Glomerular endothelial cell (primary cell): ENCODE results near the gene DBX1. TPM values are rescaled to one million over a fixed set of nuclear protein-coding genes. Genes with fewer than 3 reads are reported as not detected.
"Not testable (repeated sequence)": the region's sequence is repeated elsewhere in the genome, so short reads cannot be mapped to it uniquely, and the experiment has no call there.

Source experiments
- DNase-seq: peaks from one replicate; pipeline ENCODE4 v3.0.0-alpha.2; 2011; ENCODE audit warnings: low read depth, low spot score; ENCODE audit errors: extremely low read depth
- total RNA-seq: library from RNA; depleted of rRNA; stranded (reverse); fragments of >200 nt; gene quantifications from 2 replicates; pipeline ENCODE4 v1.2.3, GENCODE V29; 2015

The DBX1 gene
- total RNA-seq, 1 donor from 2014 or later, result not detected

- DNase-seq, result no peak
Measured at GRCh38 chr11:20161923-20162744, 1.9 kb upstream of the DBX1 start.

DNA sequence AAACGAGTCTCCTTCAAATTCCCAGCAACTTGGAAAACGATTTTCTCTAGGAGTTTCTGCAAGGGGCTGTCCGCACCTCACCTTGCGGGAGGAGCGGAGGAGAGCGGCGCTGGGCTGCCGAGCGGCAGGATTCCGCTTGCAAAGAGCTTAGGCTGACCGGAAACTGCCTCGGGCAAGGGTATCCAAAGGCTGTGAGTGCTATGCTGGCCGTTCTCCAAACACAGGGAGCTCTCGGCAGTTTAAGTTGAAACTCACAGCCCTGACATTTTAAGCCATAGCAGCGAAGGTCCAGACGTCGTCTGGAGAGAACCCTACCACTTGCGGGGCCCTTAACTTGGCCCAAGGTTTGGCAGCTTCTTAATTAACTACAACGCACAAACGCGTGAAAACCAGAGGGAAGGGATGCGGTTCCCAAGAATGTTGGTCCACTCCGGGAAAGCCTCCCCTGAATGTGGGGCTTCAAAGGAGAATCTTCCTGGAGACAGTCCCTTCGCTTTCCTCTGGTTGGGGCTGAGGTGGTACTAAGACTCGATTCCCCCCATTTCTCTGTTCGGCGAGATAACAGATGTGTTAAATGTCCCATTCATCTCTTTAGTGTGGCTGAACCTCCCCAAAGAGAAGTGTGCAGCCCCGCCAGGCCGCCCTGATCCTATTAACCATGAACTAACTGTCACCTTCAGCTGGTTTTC, 1.1 kb upstream of the DBX1 start:
- DNase-seq, result no peak

DNA sequence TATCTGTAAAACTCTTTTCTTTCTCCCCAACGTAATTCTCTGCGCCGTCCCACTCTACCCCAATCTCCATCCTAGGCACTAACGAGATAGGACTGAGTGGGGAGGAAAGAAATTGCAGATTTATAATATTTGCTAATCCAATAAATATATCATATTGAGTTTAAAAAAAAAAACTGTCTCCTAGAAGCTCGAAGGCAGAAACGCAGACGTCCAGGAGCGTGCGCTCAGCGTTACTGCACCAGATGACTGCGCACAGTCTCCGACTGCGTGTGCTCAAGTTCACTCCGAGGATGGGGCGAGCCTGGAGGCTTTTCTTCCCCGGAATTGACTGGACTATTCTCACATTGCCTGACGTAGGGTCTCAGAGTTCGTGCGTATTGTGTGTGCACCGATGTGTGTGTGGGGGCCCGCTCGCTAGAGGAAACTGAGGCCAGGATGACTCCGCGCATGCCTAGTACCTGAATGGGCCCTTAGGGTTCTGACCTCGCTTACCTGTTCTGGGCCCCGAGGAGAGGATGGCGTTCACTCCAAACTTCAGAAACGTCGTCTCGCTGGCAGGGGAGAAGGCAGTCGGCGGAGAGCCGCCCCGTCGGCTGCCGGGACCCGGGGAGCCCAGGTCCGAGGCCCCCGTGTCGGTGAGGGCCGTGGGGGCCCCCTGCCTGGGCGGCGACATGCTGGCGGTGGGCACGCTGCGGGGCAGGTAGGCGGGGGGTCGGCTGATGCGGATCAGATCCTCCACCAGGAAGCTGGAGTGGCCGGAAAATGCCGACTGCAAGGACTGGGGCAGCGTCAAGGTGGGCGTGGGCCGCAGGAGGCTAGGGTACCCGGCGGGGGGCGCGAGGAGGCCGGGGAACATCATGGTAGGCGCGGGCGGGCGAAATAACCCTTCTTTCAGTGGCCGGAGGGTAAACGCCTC, 551 bp downstream of the DBX1 start:
- DNase-seq, result no peak

DNA sequence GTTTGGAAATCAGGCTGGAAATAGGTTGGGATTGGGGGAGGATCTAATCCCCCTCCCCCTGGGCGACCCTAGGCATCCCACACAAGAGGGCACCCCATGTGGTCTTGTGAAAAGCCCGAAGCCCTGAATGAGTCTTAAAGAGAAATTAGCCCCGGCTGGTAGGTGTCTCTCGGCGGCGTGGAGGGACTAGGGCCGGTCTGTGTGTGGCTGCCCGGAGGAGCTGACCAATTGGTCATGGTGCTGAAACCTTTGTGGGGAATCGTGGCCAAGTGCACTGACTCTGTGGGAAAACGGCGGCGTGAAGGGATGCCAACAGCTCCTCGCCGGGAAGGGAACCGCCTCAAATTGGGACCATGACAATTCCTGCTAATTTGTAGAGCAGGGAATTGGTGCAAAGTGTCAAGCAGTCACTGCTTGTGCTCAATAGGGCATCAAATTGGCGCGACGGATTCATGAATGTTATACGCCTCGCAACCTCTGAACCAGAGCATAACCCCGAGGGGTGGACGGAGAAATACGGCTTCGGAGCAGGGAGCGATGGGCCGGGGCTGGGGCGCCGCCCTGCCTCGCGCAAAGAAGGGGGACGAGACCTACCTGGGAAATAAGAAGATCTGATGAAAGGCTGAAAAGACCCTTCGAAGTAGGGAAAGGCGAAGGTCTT, 1.5 kb downstream of the DBX1 start:
- DNase-seq, result peak; percentile 27

DNA sequence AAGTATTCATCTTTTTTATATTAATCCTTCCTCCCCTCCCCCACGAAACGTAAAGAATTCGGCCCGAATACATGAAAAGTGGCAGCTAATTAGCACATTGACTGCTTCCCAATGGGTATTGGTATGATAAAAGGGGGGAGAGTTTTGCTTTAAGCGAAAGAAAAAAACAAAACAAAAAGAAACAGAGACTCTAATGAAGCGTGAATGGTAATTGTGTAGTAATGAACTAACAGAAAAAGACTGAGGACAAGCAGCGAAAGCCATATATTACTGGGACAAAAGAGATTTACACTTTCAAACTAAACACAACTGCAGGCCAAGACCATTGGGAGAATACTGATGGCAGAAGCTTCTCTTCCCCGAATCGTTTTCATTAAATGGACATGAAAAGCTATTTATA, 2.5 kb downstream of the DBX1 start:
- DNase-seq, result no peak

DNA sequence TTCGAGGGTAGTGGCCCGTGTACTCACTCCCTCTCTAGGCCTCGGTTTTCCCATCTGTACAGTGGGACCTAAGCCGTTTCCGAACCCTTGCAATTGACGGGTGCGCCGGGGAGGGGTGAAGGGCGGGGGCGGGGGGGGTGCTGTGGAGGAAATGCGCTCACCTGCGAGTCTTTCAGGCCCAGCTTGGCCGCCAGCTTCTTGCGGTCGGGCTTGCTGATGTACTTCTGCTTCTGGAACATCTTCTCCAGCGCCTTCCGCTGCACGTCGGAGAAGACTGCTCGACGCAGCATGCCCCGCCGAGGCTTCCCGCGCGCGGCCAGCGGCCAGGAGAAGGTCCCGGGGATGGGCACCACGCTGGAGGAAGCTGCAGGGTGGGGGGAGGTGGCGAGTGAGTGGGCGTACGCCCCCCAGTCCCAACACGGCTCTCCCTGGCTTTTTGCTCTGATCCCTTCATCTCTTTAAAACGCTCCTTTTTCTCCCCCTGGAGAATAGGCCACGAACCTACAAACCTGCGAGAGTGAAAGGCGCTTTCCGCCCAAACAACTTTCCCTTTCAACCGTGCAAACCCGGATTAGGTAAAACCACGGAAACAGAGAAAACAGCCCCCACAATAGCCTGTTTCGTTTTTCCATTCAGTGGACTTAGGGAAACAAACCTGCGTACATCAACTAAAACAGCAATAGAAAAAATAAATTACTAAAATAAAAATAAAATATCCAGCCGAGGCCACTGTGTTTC, 3.2 kb downstream of the DBX1 start:
- no peak for DNase-seq

DNA sequence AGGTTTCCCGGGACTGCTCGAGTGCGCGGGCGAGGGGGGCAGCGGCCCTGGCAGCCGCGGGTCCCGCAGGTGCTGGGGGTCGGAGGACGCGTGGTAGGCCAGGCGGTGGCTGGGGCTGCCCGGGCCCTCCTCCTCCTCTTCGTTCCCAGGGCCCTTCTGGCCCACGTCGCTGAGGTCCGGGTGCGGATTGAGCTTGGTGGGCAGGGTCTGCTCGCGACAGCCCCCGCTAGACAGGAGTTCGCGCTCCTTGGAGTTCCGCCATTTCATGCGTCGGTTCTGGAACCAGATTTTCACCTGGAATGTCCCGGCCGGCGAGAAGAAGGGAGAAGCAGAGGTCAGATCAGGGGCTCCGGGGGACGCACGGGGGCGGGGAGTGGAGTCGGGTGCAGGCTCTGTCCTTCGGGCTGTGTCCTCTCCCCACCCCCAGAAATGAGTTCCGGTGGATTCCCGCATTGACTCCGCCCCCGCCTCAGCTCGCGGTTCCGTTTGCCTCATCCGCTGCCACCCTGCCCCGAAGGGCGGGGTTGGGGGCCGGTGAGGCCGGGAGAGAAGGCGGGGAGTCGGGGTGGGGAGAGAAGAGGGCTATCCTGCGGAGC, 3.9 kb downstream of the DBX1 start:
- no peak for DNase-seq

GRCh38 chr11:20155683-20156279, 4.5 kb downstream of the DBX1 start:
- no peak for DNase-seq

DNA sequence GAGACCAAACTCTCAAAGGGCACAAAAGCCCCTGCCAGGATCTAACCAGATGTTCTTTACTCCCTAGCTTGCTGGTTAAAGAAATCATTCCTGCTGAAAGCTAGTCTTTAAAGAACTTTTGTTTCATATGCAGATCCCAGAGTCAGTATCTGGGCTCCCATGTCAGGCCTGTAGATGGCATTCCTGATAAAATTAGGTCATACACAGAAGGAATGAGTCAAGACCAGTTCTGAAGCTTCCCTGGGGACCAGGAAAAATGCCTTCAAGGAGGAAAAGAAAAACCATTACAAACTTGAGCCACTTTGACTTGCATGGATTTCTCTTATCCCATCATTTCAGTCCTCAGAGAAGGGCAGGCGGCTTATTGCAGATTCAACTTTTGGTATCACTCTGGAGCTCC, 5.9 kb downstream of the DBX1 start:
- no peak for DNase-seq

DNA sequence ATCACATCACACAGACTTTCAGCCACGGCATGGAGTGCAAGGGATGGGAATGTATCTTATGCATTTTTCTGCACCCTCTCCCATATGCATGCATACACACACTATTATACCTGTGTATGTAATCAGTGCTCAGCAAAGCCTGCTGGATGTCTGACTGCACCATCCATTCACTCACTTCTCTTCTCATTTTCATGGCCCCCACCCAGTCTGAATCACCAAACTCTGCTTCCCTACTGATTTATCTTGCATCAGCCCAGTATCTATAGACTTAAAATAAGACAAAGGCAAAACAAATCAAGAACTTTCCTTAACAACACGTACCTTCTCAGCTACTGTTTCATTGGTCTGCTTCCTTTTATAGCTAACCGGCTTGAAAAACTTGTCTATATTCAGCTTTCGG, 21.6 kb downstream of the DBX1 start:
- no peak for DNase-seq

DNA sequence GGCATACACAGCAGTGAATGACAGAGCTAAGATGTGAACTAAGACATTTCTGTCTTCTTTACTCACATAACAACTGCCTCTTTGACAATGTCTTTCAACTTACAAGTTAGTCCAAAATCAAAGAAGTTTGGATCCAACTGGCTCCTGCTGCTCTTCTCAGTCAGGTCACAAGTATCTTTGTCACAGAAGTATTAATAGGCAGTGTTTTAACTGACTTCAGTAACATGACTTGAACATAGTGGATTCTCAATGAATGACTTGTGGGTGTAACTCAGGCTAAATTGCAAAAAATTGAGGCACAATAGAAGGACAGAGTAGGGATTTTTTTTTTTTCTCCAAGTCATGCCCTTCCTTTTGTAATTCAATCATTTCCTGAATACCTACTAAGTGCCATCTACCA, 22.6 kb downstream of the DBX1 start:
- DNase-seq, result no peak

GRCh38 chr11:20134991-20135736, 25.1 kb downstream of the DBX1 start:
- DNase-seq, result no peak

- DNase-seq, result no peak
Measured at GRCh38 chr11:20132667-20133039, 27.6 kb downstream of the DBX1 start.

DNA sequence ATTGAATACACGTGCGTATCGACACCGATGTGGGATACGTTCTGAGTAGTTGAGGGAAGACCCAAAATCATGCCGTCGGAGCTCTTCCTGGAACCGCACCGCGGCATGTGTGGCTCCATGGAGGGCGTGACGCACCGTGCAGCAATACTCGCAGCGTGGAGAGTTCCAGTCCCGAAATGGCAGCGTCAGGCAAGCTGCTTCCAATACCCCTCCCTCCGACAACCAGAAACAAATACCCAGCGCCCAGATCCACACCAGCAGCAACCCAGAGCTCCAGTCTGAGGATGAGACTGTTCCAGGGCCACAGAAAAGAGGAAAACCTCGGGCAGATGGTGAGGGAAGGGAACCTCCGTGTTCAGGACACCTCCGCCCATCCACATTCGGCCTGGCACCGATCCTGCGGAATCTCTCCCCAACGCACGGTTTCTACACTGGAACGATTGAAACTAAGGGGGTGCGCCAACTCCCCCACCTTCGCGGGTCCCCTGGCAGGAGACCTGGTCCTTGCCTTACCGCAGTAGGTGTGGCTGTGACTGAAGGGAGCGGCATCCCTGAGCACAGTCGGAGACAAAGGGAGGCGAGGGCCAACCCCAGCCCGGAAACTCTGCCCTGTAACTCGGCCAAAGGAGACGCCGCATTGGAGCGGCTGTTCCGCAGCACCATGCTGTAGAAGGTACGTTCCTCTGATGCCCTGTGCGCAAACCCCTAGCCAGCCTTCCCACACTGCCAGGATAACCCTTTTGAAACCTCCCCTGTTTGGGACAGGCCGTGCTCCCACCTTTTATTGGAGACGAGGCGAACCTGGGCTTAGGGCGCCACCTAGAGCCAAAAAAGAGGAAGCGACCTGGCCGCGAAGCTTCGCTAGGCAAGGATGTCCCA, 28.2 kb downstream of the DBX1 start:
- DNase-seq, result no peak

DNA sequence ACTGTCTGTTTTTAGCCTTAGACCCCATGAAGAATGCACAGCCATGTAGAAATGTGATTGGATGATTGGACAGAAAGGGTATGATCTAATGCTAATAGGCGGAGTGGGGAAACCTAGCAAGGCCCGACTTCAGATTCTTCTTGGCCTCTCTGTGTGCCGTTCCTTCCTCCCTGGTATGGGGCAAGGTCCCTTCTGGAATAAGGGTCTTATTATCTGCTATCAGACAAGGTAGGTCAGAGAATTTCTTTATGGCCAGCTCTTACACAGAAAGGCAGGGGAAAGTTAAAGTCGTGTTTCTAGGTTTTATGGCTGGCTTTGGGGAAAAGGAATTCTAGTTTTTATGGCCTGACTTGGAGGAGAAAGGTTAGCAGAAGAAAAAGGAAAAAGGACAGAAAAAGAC, 30.6 kb downstream of the DBX1 start:
- no peak for DNase-seq

DNA sequence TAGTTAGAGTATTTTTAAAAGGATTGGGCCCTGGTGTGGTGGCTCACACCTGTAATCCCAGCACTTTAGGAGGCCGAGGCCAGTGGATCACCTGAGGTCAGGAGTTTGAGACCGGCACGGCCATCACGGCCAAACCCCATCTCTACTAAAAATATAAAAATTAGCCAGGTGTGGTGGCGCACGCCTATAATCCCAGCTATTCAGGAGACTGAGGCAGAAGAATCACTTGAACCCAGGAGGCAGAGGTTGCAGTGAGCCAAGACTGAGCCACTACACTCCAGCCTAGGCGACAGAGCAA, 31.8 kb downstream of the DBX1 start:
- not testable (repeated sequence) for DNase-seq

DNA sequence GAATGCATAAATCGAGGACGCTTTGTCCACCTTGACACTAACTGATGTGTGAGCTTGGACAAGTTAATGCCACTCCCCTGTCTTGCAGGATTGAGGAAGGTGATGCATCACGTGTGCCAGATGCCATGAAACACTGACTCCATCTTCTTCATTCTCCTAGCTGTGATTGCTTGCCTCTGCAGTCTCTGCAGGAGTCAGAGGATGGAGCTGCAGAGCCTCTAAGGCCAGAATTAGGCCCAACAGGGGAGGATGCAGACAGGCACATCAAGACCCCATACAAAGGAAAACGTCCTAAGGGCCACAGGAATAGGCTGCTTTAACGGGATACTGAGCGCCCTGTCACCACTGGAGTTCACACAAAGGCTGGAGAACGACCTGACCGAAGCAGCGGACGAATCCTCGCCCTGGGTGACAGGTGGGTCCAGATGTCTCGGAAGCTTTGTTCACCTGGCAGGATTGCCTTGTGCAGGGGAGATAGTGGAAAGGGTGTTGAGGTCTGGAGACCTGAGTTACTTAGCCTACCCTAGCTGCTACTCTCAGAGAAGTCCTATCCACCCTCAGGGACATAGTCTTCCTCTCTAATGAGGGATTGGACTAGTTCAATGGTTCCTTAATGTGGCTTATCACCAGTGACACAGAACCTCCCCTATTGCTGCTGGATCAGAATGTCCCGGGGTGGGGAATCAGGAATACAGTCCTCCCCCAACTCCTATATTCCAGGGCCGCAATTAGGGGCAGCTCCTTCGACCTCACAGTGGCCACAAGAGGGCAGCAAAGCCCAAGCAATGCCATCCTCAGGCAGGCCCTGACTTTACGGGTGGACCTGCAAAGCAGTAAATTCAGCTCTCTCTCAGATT, 32.4 kb downstream of the DBX1 start:
- no peak for DNase-seq
